ENCODE data around the gene SPATA13.

- TF ChIP-seq CTCF (conservative IDR thresholded peaks at IDR 0.05 in 1 of 2, IDR thresholded peaks at IDR 0.05 in 1 of 2; ENCODE audit: extremely low read depth in 1 of 2, insufficient read depth in 1 of 2, low read depth in 1 of 2, low read length in 2 of 2) (no peak), EZH2 (IDR thresholded peaks at IDR 0.05; ENCODE audit: borderline replicate concordance, low read length) (no peak)
Observed at GRCh38 chr13:24145674-24146073, 14.8 kb upstream of the SPATA13 start.
